HAP-1 (cell line): Measurements from ENCODE around the gene CACNA1C.

ENCODE experiments used
- DNase-seq, 2 experiments: peaks; one replicate each; pipeline ENCODE4 v3.0.0-alpha.2; 2016 to 2020; ENCODE audit warnings: low spot score in 2 of 2
- H3K27me3 ChIP-seq: fragments of 250-450 bp; sonication (Bioruptor Pico); 2 replicates; pipeline ENCODE4 v1.5.1; 2020; ENCODE audit warnings: low read depth, mild to moderate bottlenecking, moderate library complexity
- H3K36me3 ChIP-seq: fragments of 250-450 bp; sonication (Bioruptor Pico); replicated peaks from 2 replicates; pipeline ENCODE4 v1.5.1; 2020; ENCODE audit warnings: mild to moderate bottlenecking
- H3K4me1 ChIP-seq: fragments of 250-450 bp; sonication (Bioruptor Pico); 2 replicates; pipeline ENCODE4 v1.5.1; 2020; ENCODE audit warnings: mild to moderate bottlenecking
- H3K4me3 ChIP-seq: fragments of 250-450 bp; sonication (Bioruptor Pico); 2 replicates; pipeline ENCODE4 v1.5.1; 2020; ENCODE audit warnings: mild to moderate bottlenecking, moderate library complexity
- H3K9me3 ChIP-seq: fragments of 250-450 bp; sonication (Bioruptor Pico); 2 replicates; pipeline ENCODE4 v1.5.1; 2020; ENCODE audit warnings: mild to moderate bottlenecking, moderate library complexity
- in situ Hi-C: fragments of 300-500 bp; cut with MboI; formaldehyde crosslinking; loops from 3 replicates; pipeline ENCODE4 v1.14.3; 2020; ENCODE audit warnings: low sequenced_read_pairs, inconsistent platforms, mixed read lengths

CACNA1C gene

GRCh38 chr12:2172491-2173214 lies 119.9 kb downstream of the CACNA1C start:
- H3K4me1 ChIP-seq, result no peaks in the 10 kb centered on the region
- H3K27me3 ChIP-seq, result no peaks in the 10 kb centered on the region; the same call in 1 of the 2 replicates
- no peaks in the 10 kb centered on the region for H3K9me3 ChIP-seq
- no peak overlapping the region for H3K4me3 ChIP-seq
- in situ Hi-C loops, result no loop called here
- H3K36me3 ChIP-seq, result no peaks in the 10 kb centered on the region
- DNase-seq, result no peak

GRCh38 chr12:2173971-2174370 lies 121.2 kb downstream of the CACNA1C start:
- Histone ChIP-seq H3K4me3 (no peak overlapping the region), H3K4me1 (no peaks in the 10 kb centered on the region), H3K36me3 (no peaks in the 10 kb centered on the region), H3K27me3 (no peaks in the 10 kb centered on the region; the same call in 1 of the 2 replicates), H3K9me3 (no peaks in the 10 kb centered on the region)
- in situ Hi-C loops, result no loop called here
- DNase-seq, result no peak

- Histone ChIP-seq H3K9me3 (no peaks in the 10 kb centered on the region), H3K4me3 (no peak overlapping the region), H3K27me3 (peaks cover 3% of the 10 kb centered on the region; the same call in 1 of the 2 replicates), H3K4me1 (no peaks in the 10 kb centered on the region), H3K36me3 (no peaks in the 10 kb centered on the region)
- no peak for DNase-seq
- in situ Hi-C loops, result no loop called here
Measured at GRCh38 chr12:2177003-2177402, 124.2 kb downstream of the CACNA1C start.

GRCh38 chr12:2177751-2178150 lies 125.0 kb downstream of the CACNA1C start:
- Histone ChIP-seq H3K27me3 (peaks cover 3% of the 10 kb centered on the region; the same call in 1 of the 2 replicates), H3K9me3 (no peaks in the 10 kb centered on the region), H3K4me1 (no peaks in the 10 kb centered on the region), H3K4me3 (no peak overlapping the region), H3K36me3 (no peaks in the 10 kb centered on the region)
- in situ Hi-C loops, result no loop called here
- DNase-seq, result no peak

- Histone ChIP-seq H3K27me3 (peaks cover 3% of the 10 kb centered on the region; the same call in 1 of the 2 replicates), H3K36me3 (no peaks in the 10 kb centered on the region), H3K4me1 (no peaks in the 10 kb centered on the region), H3K9me3 (no peaks in the 10 kb centered on the region), H3K4me3 (no peak overlapping the region)
- in situ Hi-C loops, result no loop called here
- no peak for DNase-seq
Measured at GRCh38 chr12:2179058-2179457, 126.3 kb downstream of the CACNA1C start.

GRCh38 chr12:2179953-2180736 lies 127.4 kb downstream of the CACNA1C start:
- in situ Hi-C loops, result no loop called here
- no peak for DNase-seq
- Histone ChIP-seq H3K27me3 (peaks cover 3% of the 10 kb centered on the region; the same call in 1 of the 2 replicates), H3K36me3 (no peaks in the 10 kb centered on the region), H3K9me3 (no peaks in the 10 kb centered on the region), H3K4me1 (no peaks in the 10 kb centered on the region), H3K4me3 (no peak overlapping the region)

- Histone ChIP-seq H3K4me3 (no peak overlapping the region), H3K36me3 (no peaks in the 10 kb centered on the region), H3K4me1 (no peaks in the 10 kb centered on the region), H3K9me3 (no peaks in the 10 kb centered on the region), H3K27me3 (peaks cover 3% of the 10 kb centered on the region; the same call in 1 of the 2 replicates)
- no peak for DNase-seq
- in situ Hi-C loops, result no loop called here
Measured at GRCh38 chr12:2180737-2181082, 127.9 kb downstream of the CACNA1C start.

GRCh38 chr12:2183556-2184541 lies 131.1 kb downstream of the CACNA1C start:
- Histone ChIP-seq H3K27me3 (peaks cover 3% of the 10 kb centered on the region; the same call in 1 of the 2 replicates), H3K36me3 (no peaks in the 10 kb centered on the region), H3K4me1 (no peaks in the 10 kb centered on the region), H3K4me3 (no peak overlapping the region), H3K9me3 (no peaks in the 10 kb centered on the region)
- in situ Hi-C loops, result no loop called here
- DNase-seq, result no peak

- H3K4me1 ChIP-seq, result no peaks in the 10 kb centered on the region
Measured at GRCh38 chr12:2185751-2186341, 133.1 kb downstream of the CACNA1C start.

GRCh38 chr12:2187195-2187945 lies 134.6 kb downstream of the CACNA1C start:
- Histone ChIP-seq H3K36me3 (no peaks in the 10 kb centered on the region), H3K4me3 (no peak overlapping the region), H3K27me3 (no peaks in the 10 kb centered on the region), H3K9me3 (no peaks in the 10 kb centered on the region), H3K4me1 (no peaks in the 10 kb centered on the region)
- in situ Hi-C loops, result no loop called here
- DNase-seq, result no peak

More at GRCh38 chr12:2185751-2186341, 133.1 kb downstream of the CACNA1C start:
- DNase-seq, result no peak
- in situ Hi-C loops, result no loop called here
- no peak overlapping the region for H3K4me3 ChIP-seq
- no peaks in the 10 kb centered on the region for H3K9me3 ChIP-seq
- no peaks in the 10 kb centered on the region for H3K36me3 ChIP-seq
- no peaks in the 10 kb centered on the region for H3K27me3 ChIP-seq

- Histone ChIP-seq H3K36me3 (no peaks in the 10 kb centered on the region), H3K4me1 (no peaks in the 10 kb centered on the region), H3K4me3 (no peak overlapping the region), H3K9me3 (no peaks in the 10 kb centered on the region), H3K27me3 (no peaks in the 10 kb centered on the region)
- DNase-seq, result no peak
- in situ Hi-C loops, result no loop called here
Measured at GRCh38 chr12:2190085-2190484, 137.3 kb downstream of the CACNA1C start.

- no peaks in the 10 kb centered on the region for H3K4me1 ChIP-seq
- no peak for DNase-seq
- H3K9me3 ChIP-seq, result no peaks in the 10 kb centered on the region
- H3K4me3 ChIP-seq, result no peak overlapping the region
- H3K27me3 ChIP-seq, result no peaks in the 10 kb centered on the region
- in situ Hi-C loops, result no loop called here
- H3K36me3 ChIP-seq, result no peaks in the 10 kb centered on the region
Measured at GRCh38 chr12:2190896-2191533, 138.2 kb downstream of the CACNA1C start.
